ENCODE results near the gene LRP1.

Gene LRP1

GRCh38 chr12:57193706-57194245 is 65.5 kb downstream of the LRP1 start:
- no peak for DNase-seq (ENCODE audit: low read depth, low spot score)

GRCh38 chr12:57194253-57194652 is 66.0 kb downstream of the LRP1 start:
- no peak for DNase-seq (ENCODE audit: low read depth, low spot score)

- no peak for DNase-seq (ENCODE audit: low read depth, low spot score)
Observed at GRCh38 chr12:57195186-57195585, 66.9 kb downstream of the LRP1 start.

- no peak for DNase-seq (ENCODE audit: low read depth, low spot score)
Observed at GRCh38 chr12:57195611-57196371, 67.5 kb downstream of the LRP1 start.

GRCh38 chr12:57196439-57196838 is 68.2 kb downstream of the LRP1 start:
- no peak for DNase-seq (ENCODE audit: low read depth, low spot score)

- no peak for DNase-seq (ENCODE audit: low read depth, low spot score)
Observed at GRCh38 chr12:57196956-57197355, 68.7 kb downstream of the LRP1 start.

- no peak for DNase-seq (ENCODE audit: low read depth, low spot score)
Observed at GRCh38 chr12:57198329-57198728, 70.0 kb downstream of the LRP1 start.

GRCh38 chr12:57199191-57199590 is 70.9 kb downstream of the LRP1 start:
- DNase-seq (ENCODE audit: low read depth, low spot score): no peak

- no peak for DNase-seq (ENCODE audit: low read depth, low spot score)
Observed at GRCh38 chr12:57200497-57200896, 72.2 kb downstream of the LRP1 start.

- no peak for DNase-seq (ENCODE audit: low read depth, low spot score)
Observed at GRCh38 chr12:57201219-57201618, 72.9 kb downstream of the LRP1 start.

GRCh38 chr12:57201631-57202030 is 73.3 kb downstream of the LRP1 start:
- no peak for DNase-seq (ENCODE audit: low read depth, low spot score)

- no peak for DNase-seq (ENCODE audit: low read depth, low spot score)
Observed at GRCh38 chr12:57202321-57202720, 74.0 kb downstream of the LRP1 start.

GRCh38 chr12:57203201-57203600 is 74.9 kb downstream of the LRP1 start:
- DNase-seq (ENCODE audit: low read depth, low spot score): no peak

- DNase-seq (ENCODE audit: low read depth, low spot score): no peak
Observed at GRCh38 chr12:57203791-57204190, 75.5 kb downstream of the LRP1 start.

GRCh38 chr12:57204454-57204853 is 76.2 kb downstream of the LRP1 start:
- no peak for DNase-seq (ENCODE audit: low read depth, low spot score)

GRCh38 chr12:57205186-57205585 is 76.9 kb downstream of the LRP1 start:
- no peak for DNase-seq (ENCODE audit: low read depth, low spot score)

- DNase-seq (ENCODE audit: low read depth, low spot score): no peak
Observed at GRCh38 chr12:57205931-57206330, 77.6 kb downstream of the LRP1 start.

- DNase-seq (ENCODE audit: low read depth, low spot score): no peak
Observed at GRCh38 chr12:57207731-57208630, 79.7 kb downstream of the LRP1 start.

- no peak for DNase-seq (ENCODE audit: low read depth, low spot score)
Observed at GRCh38 chr12:57208631-57209282, 80.5 kb downstream of the LRP1 start.

- no peak for DNase-seq (ENCODE audit: low read depth, low spot score)
Observed at GRCh38 chr12:57209916-57210315, 81.6 kb downstream of the LRP1 start.

GRCh38 chr12:57210461-57210860 is 82.2 kb downstream of the LRP1 start:
- DNase-seq (ENCODE audit: low read depth, low spot score): no peak

Data from ELF-1 (cell line).